GM10847 (cell line): ENCODE measurements around the gene DYNC1I1.

Experiments used
- POLR2A ChIP-seq: IDR thresholded peaks from 2 replicates; pipeline ENCODE4 v1.6.1; 2011; ENCODE audit not compliant: insufficient read length; ENCODE audit errors: extremely low read depth

The DYNC1I1 gene

GRCh38 chr7:95904099-95904498, 131.7 kb downstream of the DYNC1I1 start:
- TF ChIP-seq POLR2A, result no peak

- TF ChIP-seq POLR2A, result no peak
These were observed 132.8 kb downstream of the DYNC1I1 start for GRCh38 chr7:95905167-95905566.

GRCh38 chr7:95906851-95907250, 134.5 kb downstream of the DYNC1I1 start:
- TF ChIP-seq POLR2A, result no peak

- no peak for TF ChIP-seq POLR2A
These were observed 135.0 kb downstream of the DYNC1I1 start for GRCh38 chr7:95907337-95907736.

GRCh38 chr7:95908499-95908898, 136.1 kb downstream of the DYNC1I1 start:
- TF ChIP-seq POLR2A, result no peak

- TF ChIP-seq POLR2A, result no peak
These were observed 138.0 kb downstream of the DYNC1I1 start for GRCh38 chr7:95910341-95910740.

GRCh38 chr7:95915731-95916130, 143.4 kb downstream of the DYNC1I1 start:
- no peak for TF ChIP-seq POLR2A

- TF ChIP-seq POLR2A, result no peak
These were observed 144.4 kb downstream of the DYNC1I1 start for GRCh38 chr7:95916573-95917297.

GRCh38 chr7:95917634-95918033, 145.3 kb downstream of the DYNC1I1 start:
- TF ChIP-seq POLR2A, result no peak

- no peak for TF ChIP-seq POLR2A
These were observed 147.2 kb downstream of the DYNC1I1 start for GRCh38 chr7:95919556-95919955.

- TF ChIP-seq POLR2A, result no peak
These were observed 149.2 kb downstream of the DYNC1I1 start for GRCh38 chr7:95921543-95921942.

GRCh38 chr7:95922191-95922590, 149.8 kb downstream of the DYNC1I1 start:
- no peak for TF ChIP-seq POLR2A

GRCh38 chr7:95925236-95925635, 152.9 kb downstream of the DYNC1I1 start:
- no peak for TF ChIP-seq POLR2A

GRCh38 chr7:95925971-95926370, 153.6 kb downstream of the DYNC1I1 start:
- no peak for TF ChIP-seq POLR2A

- no peak for TF ChIP-seq POLR2A
These were observed 155.4 kb downstream of the DYNC1I1 start for GRCh38 chr7:95927756-95928155.

GRCh38 chr7:95929710-95930280, 157.4 kb downstream of the DYNC1I1 start:
- no peak for TF ChIP-seq POLR2A
